ENCODE data around the gene TMEM163.

TMEM163 gene

GRCh38 chr2:134634054-134634753 is 84.6 kb downstream of the TMEM163 start:
- TF ChIP-seq CTCF (IDR thresholded peaks at IDR 0.05; ENCODE audit: low read depth, low read length, poor library complexity, severe bottlenecking) (no peak), EZH2phosphoT487 (IDR thresholded peaks at IDR 0.05; ENCODE audit: borderline replicate concordance, low read length) (no peak)
- Histone ChIP-seq H3K36me3 (ENCODE audit: control insufficient read depth, low read length) (no peaks in the 10 kb centered on the region), H3K27ac (ENCODE audit: low read depth, low read length) (no peak overlapping the region), H4K20me1 (ENCODE audit: control insufficient read depth, insufficient read depth, low read depth, low read length) (no peaks in the 10 kb centered on the region), H3K4me3 (ENCODE audit: low read length) (no peak overlapping the region), H3K4me1 (ENCODE audit: control insufficient read depth, low read length) (no peaks in the 10 kb centered on the region), H3K9me3 (ENCODE audit: control insufficient read depth, insufficient read depth, low read length) (no peaks in the 10 kb centered on the region), H3F3A (ENCODE audit: control insufficient read depth, insufficient read depth) (no peaks in the 10 kb centered on the region), H3K27me3 (ENCODE audit: control insufficient read depth, low read length) (no peaks in the 10 kb centered on the region), H3K4me2 (ENCODE audit: low read length) (no peak overlapping the region), H3K79me2 (ENCODE audit: control insufficient read depth, low read length) (no peaks in the 10 kb centered on the region), H3K9me2 (replicated peaks; ENCODE audit: control insufficient read depth, low read length) (no peaks in the 10 kb centered on the region)

DNA sequence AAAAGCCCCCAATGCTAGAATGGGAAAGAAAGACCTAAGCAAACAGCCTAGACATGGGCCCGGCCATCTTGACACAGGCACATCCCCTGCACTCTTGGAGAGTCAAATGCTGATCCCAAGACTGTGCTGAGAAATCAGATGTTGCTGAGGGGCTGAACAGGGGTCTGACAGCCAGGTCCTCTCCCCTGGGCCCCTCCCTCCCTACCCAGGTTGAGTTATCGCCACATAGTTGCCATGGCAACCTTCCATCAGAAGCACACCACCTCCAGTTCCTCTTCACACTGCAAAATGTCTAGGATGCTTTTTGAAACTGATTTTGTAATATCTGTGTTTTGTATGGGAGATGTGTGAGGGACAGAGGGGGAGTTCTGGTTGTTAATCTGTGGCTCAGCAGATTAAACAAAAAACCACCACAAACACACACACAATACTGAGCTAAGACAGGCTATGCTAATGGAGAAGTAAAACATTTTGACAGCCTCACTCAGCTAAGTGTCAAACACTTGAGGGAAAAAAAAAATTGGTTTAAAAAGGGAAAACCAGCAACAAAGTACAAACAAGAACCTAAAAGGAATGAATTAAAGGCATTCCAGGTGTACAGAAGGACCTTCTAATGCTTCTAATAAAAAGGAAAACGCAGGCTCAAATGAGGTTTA is 88.2 kb downstream of the TMEM163 start:
- Histone ChIP-seq H3K27ac (ENCODE audit: low read depth, low read length) (no peak overlapping the region), H3K79me2 (ENCODE audit: control insufficient read depth, low read length) (no peaks in the 10 kb centered on the region), H3K9me3 (ENCODE audit: control insufficient read depth, insufficient read depth, low read length) (no peaks in the 10 kb centered on the region)

GRCh38 chr2:134628453-134628852 is 90.3 kb downstream of the TMEM163 start:
- Histone ChIP-seq H3K36me3 (ENCODE audit: control insufficient read depth, low read length) (no peaks in the 10 kb centered on the region), H3F3A (ENCODE audit: control insufficient read depth, insufficient read depth) (no peaks in the 10 kb centered on the region), H4K20me1 (ENCODE audit: control insufficient read depth, insufficient read depth, low read depth, low read length) (no peaks in the 10 kb centered on the region), H3K4me3 (ENCODE audit: low read length) (no peak overlapping the region), H3K9me2 (replicated peaks; ENCODE audit: control insufficient read depth, low read length) (no peaks in the 10 kb centered on the region), H3K27ac (ENCODE audit: low read depth, low read length) (no peak overlapping the region), H3K4me2 (ENCODE audit: low read length) (no peak overlapping the region), H3K4me1 (ENCODE audit: control insufficient read depth, low read length) (no peaks in the 10 kb centered on the region), H3K79me2 (ENCODE audit: control insufficient read depth, low read length) (no peaks in the 10 kb centered on the region), H3K27me3 (ENCODE audit: control insufficient read depth, low read length) (0 out of 2 replicates have a peak, but pooled peaks cover 4% of the 10 kb centered on the region), H3K9me3 (ENCODE audit: control insufficient read depth, insufficient read depth, low read length) (no peaks in the 10 kb centered on the region)
- TF ChIP-seq CTCF (IDR thresholded peaks at IDR 0.05; ENCODE audit: low read depth, low read length, poor library complexity, severe bottlenecking) (no peak), EZH2phosphoT487 (IDR thresholded peaks at IDR 0.05; ENCODE audit: borderline replicate concordance, low read length) (no peak)

More for the DNA sequence above, 88.2 kb downstream of the TMEM163 start:
- Histone ChIP-seq H3K4me3 (ENCODE audit: low read length) (no peak overlapping the region), H3F3A (ENCODE audit: control insufficient read depth, insufficient read depth) (no peaks in the 10 kb centered on the region), H4K20me1 (ENCODE audit: control insufficient read depth, insufficient read depth, low read depth, low read length) (no peaks in the 10 kb centered on the region), H3K9me2 (replicated peaks; ENCODE audit: control insufficient read depth, low read length) (no peaks in the 10 kb centered on the region), H3K4me2 (ENCODE audit: low read length) (no peak overlapping the region), H3K27me3 (ENCODE audit: control insufficient read depth, low read length) (no peaks in the 10 kb centered on the region), H3K36me3 (ENCODE audit: control insufficient read depth, low read length) (no peaks in the 10 kb centered on the region), H3K4me1 (ENCODE audit: control insufficient read depth, low read length) (no peaks in the 10 kb centered on the region)
- no peak for TF ChIP-seq CTCF (IDR thresholded peaks at IDR 0.05; ENCODE audit: low read depth, low read length, poor library complexity, severe bottlenecking)
- no peak for TF ChIP-seq EZH2phosphoT487 (IDR thresholded peaks at IDR 0.05; ENCODE audit: borderline replicate concordance, low read length)

Measured in DOHH2 (cell line).